ENCODE data around the gene STK32B. TPM values are rescaled to one million over a fixed set of nuclear protein-coding genes. Genes with fewer than 3 reads are reported as not detected.

Gene STK32B
- total and polyA plus RNA-seq, 4 donors: 0.02 to 0.28 (median 0.08) TPM; not detected in 1

- no peak for TF ChIP-seq NR2F2 (IDR thresholded peaks at IDR 0.05)
- no peak for TF ChIP-seq JUND (IDR thresholded peaks at IDR 0.05)
- Histone ChIP-seq H3K4me3 (ENCODE audit: low read depth in 1 of 3, low read length in 3 of 3) (no peak overlapping the region), H3K4me1 (ENCODE audit: control insufficient read depth in 4 of 4, insufficient read depth in 4 of 4, low read length in 3 of 4) (no peaks in the 10 kb centered on the region), H3K27ac (ENCODE audit: low read depth in 1 of 2, low read length in 2 of 2) (no peak overlapping the region), H3K9me3 (ENCODE audit: control insufficient read depth in 4 of 4, low read length in 3 of 4) (peaks cover 4 to 6% (median 5%) of the 10 kb centered on the region in 4 donors), H3K9ac (ENCODE audit: low read depth in 1 of 2, low read length in 2 of 2) (no peak overlapping the region), H3K36me3 (ENCODE audit: control insufficient read depth in 4 of 4, insufficient read depth in 3 of 4, low read depth in 1 of 4, low read length in 3 of 4) (no peaks in the 10 kb centered on the region), H3K27me3 (ENCODE audit: control insufficient read depth in 4 of 4, insufficient read depth in 4 of 4, low read length in 3 of 4) (no peaks in the 10 kb centered on the region)
- 75% methylated on average over 1 of the region's 1 CpG for WGBS
- no peak for DNase-seq (ENCODE audit: low spot score)
These were observed 171.7 kb downstream of the STK32B start for GRCh38 chr4:5222951-5223350.

GRCh38 chr4:5224340-5224739, 173.1 kb downstream of the STK32B start:
- 79% methylated on average over 1 of the region's 1 CpG for WGBS

More at GRCh38 chr4:5224340-5224739, 173.1 kb downstream of the STK32B start:
- Histone ChIP-seq H3K36me3 (ENCODE audit: control insufficient read depth in 4 of 4, insufficient read depth in 3 of 4, low read depth in 1 of 4, low read length in 3 of 4) (no peaks in the 10 kb centered on the region), H3K27ac (ENCODE audit: low read depth in 1 of 2, low read length in 2 of 2) (no peak overlapping the region), H3K4me3 (ENCODE audit: low read depth in 1 of 3, low read length in 3 of 3) (no peak overlapping the region), H3K9me3 (ENCODE audit: control insufficient read depth in 4 of 4, low read length in 3 of 4) (peaks cover 4 to 6% (median 5%) of the 10 kb centered on the region in 4 donors), H3K4me1 (ENCODE audit: control insufficient read depth in 4 of 4, insufficient read depth in 4 of 4, low read length in 3 of 4) (no peaks in the 10 kb centered on the region), H3K27me3 (ENCODE audit: control insufficient read depth in 4 of 4, insufficient read depth in 4 of 4, low read length in 3 of 4) (no peaks in the 10 kb centered on the region), H3K9ac (ENCODE audit: low read depth in 1 of 2, low read length in 2 of 2) (no peak overlapping the region)
- no peak for DNase-seq (ENCODE audit: low spot score)
- no peak for TF ChIP-seq FOXA1 (IDR thresholded peaks at IDR 0.05)
- TF ChIP-seq, protein P1, sequence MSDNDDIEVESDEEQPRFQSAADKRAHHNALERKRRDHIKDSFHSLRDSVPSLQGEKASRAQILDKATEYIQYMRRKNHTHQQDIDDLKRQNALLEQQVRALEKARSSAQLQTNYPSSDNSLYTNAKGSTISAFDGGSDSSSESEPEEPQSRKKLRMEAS (IDR thresholded peaks at IDR 0.05): no peak
- no peak for TF ChIP-seq FOXA2 (IDR thresholded peaks at IDR 0.05)
- TF ChIP-seq TAF1 (conservative IDR thresholded peaks at IDR 0.05): no peak
- no peak for TF ChIP-seq JUND (IDR thresholded peaks at IDR 0.05)
- TF ChIP-seq, protein P2, sequence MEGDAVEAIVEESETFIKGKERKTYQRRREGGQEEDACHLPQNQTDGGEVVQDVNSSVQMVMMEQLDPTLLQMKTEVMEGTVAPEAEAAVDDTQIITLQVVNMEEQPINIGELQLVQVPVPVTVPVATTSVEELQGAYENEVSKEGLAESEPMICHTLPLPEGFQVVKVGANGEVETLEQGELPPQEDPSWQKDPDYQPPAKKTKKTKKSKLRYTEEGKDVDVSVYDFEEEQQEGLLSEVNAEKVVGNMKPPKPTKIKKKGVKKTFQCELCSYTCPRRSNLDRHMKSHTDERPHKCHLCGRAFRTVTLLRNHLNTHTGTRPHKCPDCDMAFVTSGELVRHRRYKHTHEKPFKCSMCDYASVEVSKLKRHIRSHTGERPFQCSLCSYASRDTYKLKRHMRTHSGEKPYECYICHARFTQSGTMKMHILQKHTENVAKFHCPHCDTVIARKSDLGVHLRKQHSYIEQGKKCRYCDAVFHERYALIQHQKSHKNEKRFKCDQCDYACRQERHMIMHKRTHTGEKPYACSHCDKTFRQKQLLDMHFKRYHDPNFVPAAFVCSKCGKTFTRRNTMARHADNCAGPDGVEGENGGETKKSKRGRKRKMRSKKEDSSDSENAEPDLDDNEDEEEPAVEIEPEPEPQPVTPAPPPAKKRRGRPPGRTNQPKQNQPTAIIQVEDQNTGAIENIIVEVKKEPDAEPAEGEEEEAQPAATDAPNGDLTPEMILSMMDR (IDR thresholded peaks at IDR 0.05; ENCODE audit: low read depth, low read length, missing input control): no peak
- TF ChIP-seq REST (IDR thresholded peaks at IDR 0.05): no peak
- TF ChIP-seq RXRA (IDR thresholded peaks at IDR 0.05): no peak
- no peak for TF ChIP-seq EGR1 (IDR thresholded peaks at IDR 0.05; ENCODE audit: low read depth in 2 of 2)
- TF ChIP-seq HNF4G (IDR thresholded peaks at IDR 0.05): no peak
- TF ChIP-seq RAD21 (IDR thresholded peaks at IDR 0.05): no peak
- no peak for TF ChIP-seq GABPA (IDR thresholded peaks at IDR 0.05 in 1 of 2, conservative IDR thresholded peaks at IDR 0.05 in 1 of 2)
- TF ChIP-seq, protein P3, sequence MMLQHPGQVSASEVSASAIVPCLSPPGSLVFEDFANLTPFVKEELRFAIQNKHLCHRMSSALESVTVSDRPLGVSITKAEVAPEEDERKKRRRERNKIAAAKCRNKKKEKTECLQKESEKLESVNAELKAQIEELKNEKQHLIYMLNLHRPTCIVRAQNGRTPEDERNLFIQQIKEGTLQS (IDR thresholded peaks at IDR 0.05): no peak
- TF ChIP-seq SP1 (IDR thresholded peaks at IDR 0.05): no peak
- TF ChIP-seq, protein P4, sequence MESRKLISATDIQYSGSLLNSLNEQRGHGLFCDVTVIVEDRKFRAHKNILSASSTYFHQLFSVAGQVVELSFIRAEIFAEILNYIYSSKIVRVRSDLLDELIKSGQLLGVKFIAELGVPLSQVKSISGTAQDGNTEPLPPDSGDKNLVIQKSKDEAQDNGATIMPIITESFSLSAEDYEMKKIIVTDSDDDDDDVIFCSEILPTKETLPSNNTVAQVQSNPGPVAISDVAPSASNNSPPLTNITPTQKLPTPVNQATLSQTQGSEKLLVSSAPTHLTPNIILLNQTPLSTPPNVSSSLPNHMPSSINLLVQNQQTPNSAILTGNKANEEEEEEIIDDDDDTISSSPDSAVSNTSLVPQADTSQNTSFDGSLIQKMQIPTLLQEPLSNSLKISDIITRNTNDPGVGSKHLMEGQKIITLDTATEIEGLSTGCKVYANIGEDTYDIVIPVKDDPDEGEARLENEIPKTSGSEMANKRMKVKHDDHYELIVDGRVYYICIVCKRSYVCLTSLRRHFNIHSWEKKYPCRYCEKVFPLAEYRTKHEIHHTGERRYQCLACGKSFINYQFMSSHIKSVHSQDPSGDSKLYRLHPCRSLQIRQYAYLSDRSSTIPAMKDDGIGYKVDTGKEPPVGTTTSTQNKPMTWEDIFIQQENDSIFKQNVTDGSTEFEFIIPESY (IDR thresholded peaks at IDR 0.05): no peak

Measured in liver (tissue), 9 donors.